Naive B cell (primary cell): ENCODE results near the gene PRLHR. TPM values are rescaled to one million over a fixed set of nuclear protein-coding genes. Genes with fewer than 3 reads are reported as not detected.

ENCODE experiments used
- ATAC-seq, 2 donors: fragments of 150-1000 bp; cut with Tn5 transposase; 2 replicates each; pipeline ENCODE4 v1.10.0; 2021; ENCODE audit warnings: low read depth in 2 of 2, mild to moderate bottlenecking in 2 of 2, moderate library complexity in 2 of 2
- DNase-seq: peaks from one replicate; pipeline ENCODE4 v3.0.0; 2022
- H3K27ac Mint-ChIP-seq, 6 donors: one replicate each; pipeline ENCODE4 v1.8.0; 2020 to 2022; ENCODE audit warnings: mild to moderate bottlenecking in 6 of 6, mixed read lengths in 6 of 6, moderate library complexity in 5 of 6, inconsistent platforms in 2 of 6
- H3K27me3 Mint-ChIP-seq, 3 donors: one replicate each; pipeline ENCODE4 v1.8.0; 2021 to 2022; ENCODE audit warnings: mixed read lengths in 3 of 3, mild to moderate bottlenecking in 1 of 3
- H3K36me3 Mint-ChIP-seq, 2 donors: one replicate each; pipeline ENCODE4 v1.8.0; 2020 to 2022; ENCODE audit warnings: mixed read lengths in 2 of 2, inconsistent platforms in 1 of 2, mild to moderate bottlenecking in 1 of 2
- H3K4me1 Mint-ChIP-seq, 3 donors: one replicate each; pipeline ENCODE4 v1.8.0; 2020 to 2022; ENCODE audit warnings: mixed read lengths in 3 of 3, inconsistent platforms in 1 of 3, mild to moderate bottlenecking in 1 of 3, moderate library complexity in 1 of 3
- H3K4me3 Mint-ChIP-seq, 8 donors: one replicate each; pipeline ENCODE4 v1.8.0; 2020 to 2022; ENCODE audit warnings: mild to moderate bottlenecking in 8 of 8, mixed read lengths in 8 of 8, moderate library complexity in 8 of 8, inconsistent platforms in 2 of 8
- H3K9me3 Mint-ChIP-seq, 7 donors: one replicate each; pipeline ENCODE4 v1.8.0; 2020 to 2022; ENCODE audit warnings: mixed read lengths in 7 of 7, mild to moderate bottlenecking in 5 of 7, inconsistent platforms in 2 of 7, moderate library complexity in 1 of 7
- polyA plus RNA-seq, 6 donors: library from polyadenylated mRNA; unstranded; fragments of 300-500 nt; fragmentation: Illumina TruSeq; gene quantifications; one replicate each; pipeline ENCODE4 v1.2.3, GENCODE V29; 2021; ENCODE audit warnings: low read depth in 6 of 6

PRLHR gene
- polyA plus RNA-seq, 6 donors from 2014 or later: not detected

DNA sequence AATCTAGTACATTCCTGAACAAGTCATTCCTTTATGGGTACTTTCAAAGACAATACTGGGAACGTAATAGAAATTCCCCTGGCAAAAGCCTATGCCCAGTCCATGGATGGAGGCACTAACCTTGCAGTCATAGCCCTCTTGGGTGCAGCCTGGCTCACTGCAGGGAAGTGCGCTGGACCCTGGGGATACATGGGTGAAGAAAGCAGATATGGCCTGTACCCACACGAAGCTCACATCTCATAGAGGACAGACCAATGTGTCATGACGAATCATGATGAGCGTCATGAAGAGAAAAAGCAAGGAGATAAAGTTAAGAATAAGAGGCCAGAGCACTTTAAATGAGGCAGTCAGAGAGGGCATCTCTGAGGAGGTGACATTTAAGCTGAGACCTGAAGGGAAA, 11.8 kb downstream of the PRLHR start:
- ATAC-seq: no peak
- Mint-ChIP-seq H3K9me3 (peaks cover 0 to 2% (median 0%) of the 10 kb centered on the region in 7 donors), H3K4me1 (no peaks in the 10 kb centered on the region), H3K27me3 (peaks cover 9 to 43% (median 40%) of the 10 kb centered on the region in 3 donors), H3K27ac (no peak overlapping the region), H3K4me3 (peak overlapping the region in 1 of 8 donors; percentile 31), H3K36me3 (no peaks in the 10 kb centered on the region)
- no peak for DNase-seq

DNA sequence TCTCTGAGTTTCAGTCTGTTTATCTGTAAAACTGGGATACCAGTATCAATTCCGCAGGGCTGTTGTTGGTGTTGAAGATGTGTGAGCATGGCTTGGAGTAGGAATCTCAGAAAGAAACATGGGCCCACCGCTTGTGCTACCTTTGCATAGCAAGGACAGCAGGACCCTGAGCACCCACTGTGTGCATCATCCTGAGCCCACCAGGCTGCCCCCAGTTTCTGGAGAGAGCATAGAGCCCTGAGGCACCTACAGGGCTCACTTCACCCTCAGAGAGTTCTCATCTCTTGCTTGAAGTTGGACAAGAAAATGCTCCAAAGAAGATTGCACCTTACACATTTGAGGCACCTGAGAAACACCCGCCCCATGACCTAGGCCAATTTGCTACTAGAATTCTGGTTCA, 12.9 kb downstream of the PRLHR start:
- Mint-ChIP-seq H3K27ac (peak overlapping the region in 1 of 6 donors; percentile 11), H3K36me3 (no peaks in the 10 kb centered on the region), H3K4me3 (no peak overlapping the region), H3K4me1 (no peaks in the 10 kb centered on the region), H3K27me3 (peaks cover 11 to 38% (median 32%) of the 10 kb centered on the region in 3 donors), H3K9me3 (peaks cover 0 to 2% (median 0%) of the 10 kb centered on the region in 7 donors)
- ATAC-seq (no peak), DNase-seq (no peak)

DNA sequence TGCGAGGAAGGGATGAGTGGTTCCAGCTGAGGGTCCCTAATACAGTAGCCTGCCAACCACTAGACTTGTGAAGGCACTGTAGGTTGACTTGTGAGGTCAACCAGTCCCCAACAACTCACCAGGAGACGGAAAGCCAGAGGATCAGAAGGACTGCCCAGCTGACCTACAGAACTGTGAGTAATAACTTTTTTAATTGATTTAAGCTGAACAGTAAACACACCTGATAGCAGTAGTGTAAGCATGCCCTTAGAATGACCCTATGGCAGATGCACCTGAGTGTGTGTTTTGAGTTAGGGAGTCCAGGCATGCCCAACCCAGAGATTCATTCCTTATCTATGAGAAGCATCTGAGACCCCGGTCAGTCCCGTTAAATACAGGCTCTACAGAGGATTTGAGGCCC, 14.1 kb downstream of the PRLHR start:
- H3K27me3 Mint-ChIP-seq: peaks cover 18 to 31% (median 27%) of the 10 kb centered on the region in 3 donors
- DNase-seq: no peak
- no peaks in the 10 kb centered on the region for H3K4me1 Mint-ChIP-seq
- no peak overlapping the region for H3K4me3 Mint-ChIP-seq
- peaks cover 0 to 2% (median 0%) of the 10 kb centered on the region in 7 donors for H3K9me3 Mint-ChIP-seq
- H3K36me3 Mint-ChIP-seq: no peaks in the 10 kb centered on the region
- no peak overlapping the region for H3K27ac Mint-ChIP-seq
- no peak for ATAC-seq

DNA sequence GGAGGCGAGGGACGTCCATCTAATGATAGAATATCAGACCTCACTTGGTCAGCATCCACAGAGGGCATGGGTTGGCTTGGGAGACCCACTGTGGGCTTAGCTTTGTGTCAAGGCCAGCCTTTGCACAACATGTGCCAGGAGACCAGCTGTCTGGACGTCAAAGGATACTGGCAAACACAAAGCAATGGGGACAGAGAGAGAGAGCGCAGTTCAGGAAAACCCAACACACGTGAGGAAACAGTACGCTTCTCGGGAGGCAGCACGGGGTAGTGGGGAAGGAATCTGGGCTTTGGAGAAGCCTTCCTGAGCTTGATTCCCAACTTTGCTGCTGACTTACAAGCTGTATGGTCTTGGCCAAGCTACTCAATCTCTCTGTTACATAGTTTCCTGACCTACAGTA, 14.7 kb downstream of the PRLHR start:
- H3K27me3 Mint-ChIP-seq: peaks cover 18 to 25% (median 21%) of the 10 kb centered on the region in 3 donors
- H3K36me3 Mint-ChIP-seq: no peaks in the 10 kb centered on the region
- no peak overlapping the region for H3K4me3 Mint-ChIP-seq
- no peaks in the 10 kb centered on the region for H3K4me1 Mint-ChIP-seq
- DNase-seq (no peak), ATAC-seq (no peak)
- H3K27ac Mint-ChIP-seq: no peak overlapping the region
- H3K9me3 Mint-ChIP-seq: peaks cover 0 to 2% (median 0%) of the 10 kb centered on the region in 7 donors

DNA sequence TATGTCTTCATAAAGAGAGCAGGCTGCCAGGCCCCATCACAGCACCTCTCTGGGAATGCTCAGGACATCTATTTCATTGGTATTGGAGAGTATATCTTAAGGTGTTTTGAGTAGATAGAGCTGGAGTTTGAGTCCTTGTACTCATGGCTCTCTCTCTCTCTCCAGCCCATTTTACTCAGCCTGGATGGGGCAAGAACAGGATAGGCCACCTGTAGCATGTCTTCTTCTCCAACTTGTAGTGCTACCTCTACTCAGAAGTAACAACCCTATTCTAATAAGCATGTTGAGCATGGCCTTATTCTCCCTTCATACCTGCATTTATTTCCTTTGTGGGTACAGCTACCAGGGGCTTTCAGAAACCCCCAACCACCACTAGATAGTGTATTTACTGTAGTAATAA, 21.9 kb downstream of the PRLHR start:
- Mint-ChIP-seq H3K4me1 (no peaks in the 10 kb centered on the region), H3K36me3 (no peaks in the 10 kb centered on the region), H3K4me3 (no peak overlapping the region), H3K27me3 (peaks cover 12 to 18% (median 13%) of the 10 kb centered on the region in 3 donors), H3K27ac (no peak overlapping the region), H3K9me3 (no peaks in the 10 kb centered on the region)
- no peak for ATAC-seq
- no peak for DNase-seq

DNA sequence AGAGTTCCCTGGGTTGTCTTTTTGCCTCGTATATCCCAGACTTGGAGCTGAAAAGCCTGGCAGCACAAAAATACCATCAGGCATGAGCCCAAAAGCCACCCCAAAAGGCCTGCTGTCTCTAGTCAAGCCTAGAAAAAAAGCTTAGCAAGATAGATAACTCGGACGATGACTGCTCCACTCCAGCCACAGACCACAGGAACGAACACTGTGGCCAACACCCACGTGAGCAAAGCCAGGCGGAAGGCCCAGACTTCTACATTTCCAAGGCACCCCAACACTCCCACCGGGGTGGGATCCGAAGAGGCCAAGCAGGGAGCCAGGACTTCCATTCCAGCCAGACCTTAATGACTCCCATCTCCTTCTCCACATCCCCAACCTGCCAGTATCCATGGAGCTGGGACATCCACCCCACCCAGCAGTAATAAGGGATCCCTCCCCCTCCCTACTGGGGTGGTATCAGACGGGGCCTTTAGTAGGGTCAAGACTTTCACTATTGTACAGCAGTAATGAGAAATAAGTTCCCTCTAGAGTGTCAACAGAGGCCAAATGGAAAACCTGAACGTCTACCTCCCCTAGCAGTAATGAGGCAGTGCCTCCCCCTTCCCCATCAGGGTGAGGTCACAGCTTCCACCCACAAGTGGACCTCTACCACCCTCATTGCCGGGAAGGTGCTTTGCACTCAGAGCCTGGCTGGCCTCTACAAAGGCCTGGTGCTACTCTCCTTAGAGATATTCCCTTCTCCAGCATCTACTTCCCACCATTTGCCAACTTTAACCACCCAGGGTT, 23.0 kb downstream of the PRLHR start:
- no peaks in the 10 kb centered on the region for H3K9me3 Mint-ChIP-seq
- no peak for ATAC-seq
- peaks cover 7 to 18% (median 10%) of the 10 kb centered on the region in 3 donors for H3K27me3 Mint-ChIP-seq
- H3K27ac Mint-ChIP-seq: no peak overlapping the region
- DNase-seq: no peak
- no peak overlapping the region for H3K4me3 Mint-ChIP-seq
- H3K4me1 Mint-ChIP-seq: no peaks in the 10 kb centered on the region
- H3K36me3 Mint-ChIP-seq: no peaks in the 10 kb centered on the region

DNA sequence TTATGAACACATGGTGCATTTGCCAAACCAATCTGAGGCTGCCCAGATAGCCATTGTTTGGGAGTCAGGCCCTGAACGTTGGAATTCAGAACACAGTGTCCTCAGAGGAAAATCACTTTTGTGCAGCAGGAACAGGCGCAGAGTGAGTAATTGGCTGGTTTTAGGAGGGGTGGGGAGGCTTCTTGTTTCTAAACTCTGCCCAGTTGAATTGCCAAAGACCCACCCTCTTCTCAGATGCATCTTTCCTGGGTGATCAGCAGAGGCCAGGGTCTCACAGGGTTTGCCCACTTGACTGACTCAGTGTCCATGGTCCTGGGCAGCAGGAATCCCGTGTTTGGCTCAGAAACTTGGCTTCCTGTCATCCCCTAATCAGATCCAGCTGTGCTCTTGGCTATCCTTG, 24.3 kb downstream of the PRLHR start:
- Mint-ChIP-seq H3K36me3 (no peaks in the 10 kb centered on the region), H3K27me3 (peaks cover 0 to 22% (median 13%) of the 10 kb centered on the region in 3 donors), H3K27ac (no peak overlapping the region), H3K9me3 (no peaks in the 10 kb centered on the region), H3K4me3 (no peak overlapping the region), H3K4me1 (no peaks in the 10 kb centered on the region)
- no peak for ATAC-seq
- DNase-seq: no peak

DNA sequence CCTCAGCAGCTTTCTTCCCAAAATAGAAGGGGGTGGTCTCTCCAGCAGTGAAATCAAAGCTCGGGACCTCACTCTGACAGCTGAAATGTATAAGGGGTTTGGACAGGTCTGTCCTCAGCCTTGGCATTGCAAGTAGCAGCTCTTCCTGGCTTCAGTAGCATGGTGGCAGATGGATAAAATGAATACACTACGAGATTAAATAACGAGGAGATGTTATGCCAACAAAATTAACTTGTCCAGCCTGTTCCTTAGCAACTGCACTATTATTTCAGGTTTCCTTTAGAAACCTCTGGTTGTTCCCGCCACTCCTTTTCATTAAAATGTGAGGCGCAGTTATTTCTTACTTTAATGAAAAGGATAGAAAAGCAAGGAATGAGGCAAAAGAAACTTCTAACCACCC, 24.9 kb downstream of the PRLHR start:
- no peak for DNase-seq
- H3K27ac Mint-ChIP-seq: no peak overlapping the region
- no peaks in the 10 kb centered on the region for H3K4me1 Mint-ChIP-seq
- H3K4me3 Mint-ChIP-seq: no peak overlapping the region
- no peaks in the 10 kb centered on the region for H3K9me3 Mint-ChIP-seq
- peaks cover 0 to 22% (median 18%) of the 10 kb centered on the region in 3 donors for H3K27me3 Mint-ChIP-seq
- H3K36me3 Mint-ChIP-seq: no peaks in the 10 kb centered on the region
- ATAC-seq: no peak

DNA sequence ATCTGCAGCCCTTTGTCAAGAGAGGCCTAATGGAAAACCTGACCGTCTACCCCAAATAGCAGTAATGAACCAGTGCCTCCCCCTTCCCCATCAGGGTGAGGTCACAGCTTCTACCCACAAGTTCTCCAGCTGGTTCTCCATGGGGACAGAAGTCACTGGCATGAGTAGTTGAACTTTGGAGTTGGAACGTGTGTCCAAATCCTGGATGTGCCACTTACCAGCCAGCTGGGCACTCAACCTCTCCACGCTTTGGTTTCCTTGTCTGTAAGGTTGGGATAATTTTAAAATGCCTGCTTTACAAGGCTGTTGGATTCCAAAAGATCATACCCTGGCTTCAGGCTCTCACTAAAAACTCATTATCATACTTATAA, 25.6 kb downstream of the PRLHR start:
- Mint-ChIP-seq H3K4me3 (no peak overlapping the region), H3K27me3 (peaks cover 0 to 22% (median 21%) of the 10 kb centered on the region in 3 donors), H3K36me3 (no peaks in the 10 kb centered on the region), H3K9me3 (no peaks in the 10 kb centered on the region), H3K4me1 (no peaks in the 10 kb centered on the region), H3K27ac (no peak overlapping the region)
- ATAC-seq (no peak), DNase-seq (no peak)

DNA sequence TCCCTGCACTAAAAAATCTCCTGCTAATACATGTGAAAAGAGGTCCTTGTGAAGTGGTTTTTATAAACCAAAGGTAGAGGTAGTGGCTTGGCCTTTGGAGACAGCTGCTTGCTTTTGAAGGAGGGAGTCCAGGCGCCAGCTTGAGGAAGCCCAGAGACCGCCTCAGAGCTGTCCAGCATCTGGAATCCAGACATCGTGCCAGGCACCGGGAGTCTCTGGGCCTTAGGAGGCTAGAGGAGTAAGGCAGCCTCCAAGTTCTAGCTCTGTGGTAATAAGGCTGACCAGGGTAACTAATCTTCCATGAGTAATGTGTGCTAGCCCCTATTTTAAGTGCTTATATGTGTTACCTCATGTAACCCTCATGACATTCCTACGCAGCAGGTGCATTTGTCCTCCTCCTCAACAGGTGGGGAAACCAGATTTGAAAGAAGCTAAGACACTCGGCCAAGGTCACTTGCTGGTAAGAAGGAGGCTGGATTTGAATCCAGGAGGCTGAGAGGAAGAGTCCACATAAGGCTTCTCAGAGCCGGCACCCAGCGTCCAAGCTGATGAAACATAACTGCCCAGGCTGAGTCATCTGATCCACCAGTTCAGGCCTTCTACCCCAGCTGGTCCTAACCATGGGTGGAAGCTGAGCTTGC, 26.1 kb downstream of the PRLHR start:
- DNase-seq (no peak), ATAC-seq (no peak)
- no peaks in the 10 kb centered on the region for H3K36me3 Mint-ChIP-seq
- H3K4me1 Mint-ChIP-seq: no peaks in the 10 kb centered on the region
- peaks cover 0 to 22% (median 16%) of the 10 kb centered on the region in 3 donors for H3K27me3 Mint-ChIP-seq
- H3K9me3 Mint-ChIP-seq: no peaks in the 10 kb centered on the region
- no peak overlapping the region for H3K4me3 Mint-ChIP-seq
- H3K27ac Mint-ChIP-seq: no peak overlapping the region

DNA sequence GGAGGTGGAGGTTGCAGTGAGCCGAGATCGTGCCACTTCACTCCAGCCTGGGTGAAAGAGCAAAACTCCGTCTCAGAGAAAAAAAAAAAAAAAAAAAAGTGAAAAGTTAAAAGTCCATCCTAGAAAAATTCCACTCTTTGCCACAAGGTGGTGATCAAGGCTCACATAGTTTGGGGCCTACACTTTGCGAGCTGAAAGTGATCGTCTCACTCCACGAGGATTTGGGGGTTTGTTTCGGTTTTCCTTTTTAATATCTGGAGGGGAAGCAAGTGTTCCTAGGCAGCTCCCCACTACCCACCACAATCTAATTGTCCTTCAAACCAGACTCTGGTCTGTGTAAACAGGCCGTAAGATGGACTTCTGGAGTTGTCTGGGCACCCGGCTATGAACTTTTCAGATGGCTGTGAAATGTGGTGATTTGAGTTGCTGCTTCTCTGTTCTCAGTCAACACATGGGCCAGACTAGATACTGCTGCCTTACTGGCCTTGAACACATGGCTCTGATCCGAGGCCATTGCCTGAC, 27.1 kb downstream of the PRLHR start:
- no peaks in the 10 kb centered on the region for H3K36me3 Mint-ChIP-seq
- DNase-seq (peak; percentile 28), ATAC-seq (peak; percentile 28 to 49)
- H3K27me3 Mint-ChIP-seq: peaks cover 5 to 22% (median 14%) of the 10 kb centered on the region in 3 donors
- H3K27ac Mint-ChIP-seq: no peak overlapping the region
- H3K4me1 Mint-ChIP-seq: no peaks in the 10 kb centered on the region
- H3K4me3 Mint-ChIP-seq: no peak overlapping the region
- no peaks in the 10 kb centered on the region for H3K9me3 Mint-ChIP-seq

DNA sequence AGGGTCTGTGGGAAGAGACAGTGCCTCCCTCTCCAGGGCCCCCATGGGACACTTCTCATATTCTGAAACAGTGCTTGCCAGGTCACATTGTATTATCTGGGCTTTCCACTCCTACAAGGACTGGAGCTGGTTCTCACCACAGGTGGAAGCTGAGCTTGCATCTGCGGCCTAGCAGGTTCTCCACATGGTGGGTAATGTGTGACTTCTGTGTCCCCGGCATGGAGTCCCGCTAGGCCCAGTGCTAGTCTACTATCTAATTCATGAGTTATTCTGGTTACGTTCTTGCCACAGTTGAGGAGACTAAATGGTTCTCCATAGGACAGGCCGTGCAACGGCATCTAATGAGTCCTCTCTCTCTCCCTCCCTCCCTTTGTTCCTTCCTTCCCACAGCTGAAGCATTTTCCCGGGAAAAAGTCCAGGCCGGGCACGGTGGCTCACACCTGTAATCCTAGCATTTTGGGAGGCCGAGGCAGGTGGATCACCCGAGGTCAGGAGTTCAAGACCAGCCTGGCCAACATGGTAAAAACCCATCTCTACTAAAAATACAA, 27.7 kb downstream of the PRLHR start:
- no peak for DNase-seq
- Mint-ChIP-seq H3K27me3 (peaks cover 5 to 20% (median 14%) of the 10 kb centered on the region in 3 donors), H3K27ac (peak overlapping the region in 2 of 6 donors; percentile 39 to 78), H3K9me3 (peaks cover 0 to 3% (median 0%) of the 10 kb centered on the region in 7 donors), H3K4me1 (no peaks in the 10 kb centered on the region), H3K4me3 (no peak overlapping the region), H3K36me3 (no peaks in the 10 kb centered on the region)
- ATAC-seq: no peak

DNA sequence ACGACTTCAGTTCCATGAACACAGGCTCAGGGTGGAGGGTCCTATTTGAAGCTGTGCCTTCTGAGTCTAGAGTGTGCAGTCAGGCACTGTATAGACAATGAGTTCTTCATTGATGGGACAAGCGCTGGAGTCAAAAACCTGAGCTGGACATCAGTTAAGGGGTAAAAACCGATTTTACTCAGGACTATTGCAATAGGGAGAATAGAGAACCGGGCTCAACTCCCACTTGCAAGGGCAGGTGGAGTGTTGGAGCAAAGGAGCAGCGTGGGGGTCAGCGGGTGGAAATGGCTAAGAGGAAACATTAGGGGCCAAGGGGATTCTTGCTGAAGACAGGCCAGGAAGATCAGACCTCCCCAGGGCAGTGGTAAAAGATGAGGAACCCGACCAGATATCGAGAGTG, 28.5 kb downstream of the PRLHR start:
- H3K36me3 Mint-ChIP-seq: no peaks in the 10 kb centered on the region
- DNase-seq: no peak
- peaks cover 0 to 10% (median 0%) of the 10 kb centered on the region in 7 donors for H3K9me3 Mint-ChIP-seq
- H3K4me3 Mint-ChIP-seq: no peak overlapping the region
- no peak for ATAC-seq
- no peaks in the 10 kb centered on the region for H3K4me1 Mint-ChIP-seq
- peaks cover 6 to 18% (median 12%) of the 10 kb centered on the region in 3 donors for H3K27me3 Mint-ChIP-seq
- peak overlapping the region in 1 of 6 donors; percentile 28 for H3K27ac Mint-ChIP-seq
